ENCODE results near the gene LIPN. TPM values are rescaled to one million over a fixed set of nuclear protein-coding genes. Genes with fewer than 3 reads are reported as not detected.

Gene LIPN
- polyA plus RNA-seq, 1 experiment, result not detected

- ChIA-PET CTCF (no interaction called here), POLR2A (no interaction called here)
- Histone ChIP-seq H3K27ac (ENCODE audit: low read depth, low read length) (no peak overlapping the region), H3K4me3 (ENCODE audit: low read depth, low read length) (no peak overlapping the region), H3K9me3 (ENCODE audit: control insufficient read depth, insufficient read depth, low read length) (no peaks in the 10 kb centered on the region), H3K27me3 (ENCODE audit: control insufficient read depth, insufficient read depth, low read length) (peaks cover 11% of the 10 kb centered on the region)
- no peak for TF ChIP-seq CTCF (IDR thresholded peaks at IDR 0.05; ENCODE audit: low read depth, low read length)
- DNase-seq (ENCODE audit: low read depth, low spot score), result no peak
Measured at GRCh38 chr10:88744002-88744401, 15.8 kb upstream of the LIPN start.

GRCh38 chr10:88745633-88746032, 14.2 kb upstream of the LIPN start:
- CTCF ChIA-PET, result interaction anchor here (1.3 kb wide), 1 partner anchor 162 kb away, joined by 3 read pairs; the partner anchor contains the start of gene RNLS
- POLR2A ChIA-PET, result no interaction called here
- Histone ChIP-seq H3K4me3 (ENCODE audit: low read depth, low read length) (no peak overlapping the region), H3K27me3 (ENCODE audit: control insufficient read depth, insufficient read depth, low read length) (peaks cover 11% of the 10 kb centered on the region), H3K27ac (ENCODE audit: low read depth, low read length) (no peak overlapping the region), H3K9me3 (ENCODE audit: control insufficient read depth, insufficient read depth, low read length) (no peaks in the 10 kb centered on the region)
- DNase-seq (ENCODE audit: low read depth, low spot score), result no peak
- no peak for TF ChIP-seq CTCF (IDR thresholded peaks at IDR 0.05; ENCODE audit: low read depth, low read length)

GRCh38 chr10:88754287-88754686, 5.5 kb upstream of the LIPN start:
- ChIA-PET CTCF (no interaction called here), POLR2A (no interaction called here)
- DNase-seq (ENCODE audit: low read depth, low spot score), result no peak
- TF ChIP-seq CTCF (IDR thresholded peaks at IDR 0.05; ENCODE audit: low read depth, low read length), result no peak
- no peaks in the 10 kb centered on the region for H3K9me3 ChIP-seq (ENCODE audit: control insufficient read depth, insufficient read depth, low read length)
- H3K27ac ChIP-seq (ENCODE audit: low read depth, low read length), result no peak overlapping the region
- no peak overlapping the region for H3K4me3 ChIP-seq (ENCODE audit: low read depth, low read length)
- H3K27me3 ChIP-seq (ENCODE audit: control insufficient read depth, insufficient read depth, low read length), result no peaks in the 10 kb centered on the region

- ChIA-PET POLR2A (no interaction called here), CTCF (no interaction called here)
- DNase-seq (ENCODE audit: low read depth, low spot score), result no peak
- no peak for TF ChIP-seq CTCF (IDR thresholded peaks at IDR 0.05; ENCODE audit: low read depth, low read length)
- H3K9me3 ChIP-seq (ENCODE audit: control insufficient read depth, insufficient read depth, low read length), result no peaks in the 10 kb centered on the region
- no peak overlapping the region for H3K27ac ChIP-seq (ENCODE audit: low read depth, low read length)
- no peak overlapping the region for H3K4me3 ChIP-seq (ENCODE audit: low read depth, low read length)
- no peaks in the 10 kb centered on the region for H3K27me3 ChIP-seq (ENCODE audit: control insufficient read depth, insufficient read depth, low read length)
Measured at GRCh38 chr10:88755753-88756152, 4.1 kb upstream of the LIPN start.

- no peak for TF ChIP-seq CTCF (IDR thresholded peaks at IDR 0.05; ENCODE audit: low read depth, low read length)
- POLR2A ChIA-PET, result no interaction called here
Measured at GRCh38 chr10:88756660-88757059, 3.2 kb upstream of the LIPN start.

More at GRCh38 chr10:88756660-88757059, 3.2 kb upstream of the LIPN start:
- Histone ChIP-seq H3K9me3 (ENCODE audit: control insufficient read depth, insufficient read depth, low read length) (no peaks in the 10 kb centered on the region), H3K4me3 (ENCODE audit: low read depth, low read length) (no peak overlapping the region), H3K27ac (ENCODE audit: low read depth, low read length) (no peak overlapping the region), H3K27me3 (ENCODE audit: control insufficient read depth, insufficient read depth, low read length) (no peaks in the 10 kb centered on the region)
- CTCF ChIA-PET, result no interaction called here
- no peak for DNase-seq (ENCODE audit: low read depth, low spot score)
